ENCODE measurements around the gene ADGRF4. TPM values are rescaled to one million over a fixed set of nuclear protein-coding genes. Genes with fewer than 3 reads are reported as not detected.

Gene ADGRF4
- total and polyA plus RNA-seq, 2 of the 8 experiments (the other 6 are each of a cell fraction or from before 2014, with no cell fraction given): 0.02 TPM; not detected in 1

GRCh38 chr6:47680724-47681123 lies 17.7 kb upstream of the ADGRF4 start (continued):
- TF ChIP-seq CTCF (IDR thresholded peaks at IDR 0.05; ENCODE audit: control extremely low read depth in 1 of 3, insufficient read depth in 1 of 3, low read depth in 1 of 3, low read length in 3 of 3): no peak
- TF ChIP-seq CHD7 (IDR thresholded peaks at IDR 0.05; ENCODE audit: insufficient replicate concordance, low read length): no peak

Measured in H1 (cell line).